Measurements from ENCODE around the gene LRFN3.
"Not testable (repeated sequence)": the region's sequence is repeated elsewhere in the genome, so short reads cannot be mapped to it uniquely, and the experiment has no call there.

LRFN3 gene

GRCh38 chr19:35977446-35978222 lies 41.5 kb downstream of the LRFN3 start:
- DNase-seq, result peak; percentile 18 to 31

GRCh38 chr19:35978271-35978670 lies 42.1 kb downstream of the LRFN3 start:
- DNase-seq, result no peak

GRCh38 chr19:35978832-35979365 lies 42.7 kb downstream of the LRFN3 start:
- DNase-seq, result no peak

GRCh38 chr19:35980997-35981396 lies 44.8 kb downstream of the LRFN3 start:
- not testable (repeated sequence) for DNase-seq

DNA sequence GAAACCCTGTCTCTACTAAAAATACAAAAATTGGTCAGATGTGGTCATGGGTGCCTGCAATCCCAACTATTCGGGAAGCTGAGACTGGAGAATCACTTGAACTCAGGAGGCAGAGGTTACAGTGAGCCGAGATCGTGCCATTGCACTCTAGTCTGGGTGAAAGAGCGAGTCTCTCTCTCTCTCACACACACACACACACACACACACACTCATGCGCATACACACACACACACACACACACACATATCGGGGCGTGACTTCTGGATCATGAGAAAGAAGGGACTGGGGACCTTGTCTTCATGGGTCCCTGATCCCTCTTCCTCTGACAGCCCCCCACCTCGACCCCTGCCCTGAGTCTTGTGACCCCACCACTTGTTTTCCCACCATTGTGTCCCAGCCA lies 47.0 kb downstream of the LRFN3 start:
- no peak for DNase-seq

- no peak for DNase-seq
Observed at GRCh38 chr19:35986111-35986510, 49.9 kb downstream of the LRFN3 start.

- peak; percentile 9 to 20 for DNase-seq
Observed at GRCh38 chr19:35986664-35987570, 50.7 kb downstream of the LRFN3 start.

DNA sequence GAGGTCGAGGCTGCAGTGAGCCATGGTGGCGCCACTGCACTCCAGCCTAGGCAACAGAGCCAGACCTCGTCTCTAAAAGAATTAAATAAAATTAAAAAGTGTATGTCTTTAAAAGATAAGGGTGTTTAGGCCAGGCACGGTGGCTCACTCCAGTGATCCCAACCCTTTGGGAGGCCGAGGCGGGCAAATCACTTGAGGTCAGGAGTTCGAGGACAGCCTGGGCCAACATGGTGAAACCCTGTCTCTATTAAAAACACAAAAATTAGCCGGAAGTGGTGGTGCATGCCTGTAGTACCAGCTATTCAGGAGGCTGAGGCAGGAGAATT lies 51.4 kb downstream of the LRFN3 start:
- DNase-seq, result no peak

DNA sequence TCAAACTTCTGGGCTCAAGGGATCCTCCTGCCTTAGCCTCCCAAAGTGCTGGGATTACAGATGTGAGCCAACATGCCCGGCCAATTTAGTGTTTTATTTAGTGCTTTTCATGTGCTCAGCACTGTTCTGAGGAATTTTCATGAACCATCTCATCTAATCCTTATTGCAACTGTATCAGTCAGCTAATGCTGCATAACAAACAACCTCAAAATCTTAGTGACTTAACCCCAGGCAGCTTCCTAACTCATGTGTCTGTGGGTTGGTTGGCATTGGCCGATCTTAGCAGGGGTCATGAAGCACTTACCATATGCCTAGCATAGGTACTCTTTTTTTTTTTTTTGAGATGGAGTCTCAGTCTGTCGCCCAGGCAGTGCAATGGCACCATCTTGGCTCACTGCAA lies 52.6 kb downstream of the LRFN3 start:
- no peak for DNase-seq

DNA sequence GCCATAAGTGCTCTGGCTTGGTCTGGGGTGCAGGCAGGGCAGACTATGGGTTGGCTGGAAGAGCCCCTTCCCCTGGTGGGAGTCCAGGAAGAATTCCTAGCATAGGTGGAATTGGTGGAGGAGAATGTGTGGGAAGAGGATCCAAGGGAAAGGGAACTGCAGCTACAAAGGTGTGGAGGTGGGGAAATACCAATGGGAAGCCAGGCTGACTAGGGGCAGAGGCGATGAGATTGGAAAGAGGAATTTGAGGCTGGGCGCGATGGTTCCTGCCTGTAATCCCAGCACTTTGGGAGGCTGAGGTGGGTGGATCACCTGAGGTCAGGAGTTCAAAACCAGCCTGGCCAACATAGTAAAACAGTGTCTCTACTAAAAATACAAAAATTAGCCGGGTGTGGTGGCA lies 54.0 kb downstream of the LRFN3 start:
- no peak for DNase-seq

DNA sequence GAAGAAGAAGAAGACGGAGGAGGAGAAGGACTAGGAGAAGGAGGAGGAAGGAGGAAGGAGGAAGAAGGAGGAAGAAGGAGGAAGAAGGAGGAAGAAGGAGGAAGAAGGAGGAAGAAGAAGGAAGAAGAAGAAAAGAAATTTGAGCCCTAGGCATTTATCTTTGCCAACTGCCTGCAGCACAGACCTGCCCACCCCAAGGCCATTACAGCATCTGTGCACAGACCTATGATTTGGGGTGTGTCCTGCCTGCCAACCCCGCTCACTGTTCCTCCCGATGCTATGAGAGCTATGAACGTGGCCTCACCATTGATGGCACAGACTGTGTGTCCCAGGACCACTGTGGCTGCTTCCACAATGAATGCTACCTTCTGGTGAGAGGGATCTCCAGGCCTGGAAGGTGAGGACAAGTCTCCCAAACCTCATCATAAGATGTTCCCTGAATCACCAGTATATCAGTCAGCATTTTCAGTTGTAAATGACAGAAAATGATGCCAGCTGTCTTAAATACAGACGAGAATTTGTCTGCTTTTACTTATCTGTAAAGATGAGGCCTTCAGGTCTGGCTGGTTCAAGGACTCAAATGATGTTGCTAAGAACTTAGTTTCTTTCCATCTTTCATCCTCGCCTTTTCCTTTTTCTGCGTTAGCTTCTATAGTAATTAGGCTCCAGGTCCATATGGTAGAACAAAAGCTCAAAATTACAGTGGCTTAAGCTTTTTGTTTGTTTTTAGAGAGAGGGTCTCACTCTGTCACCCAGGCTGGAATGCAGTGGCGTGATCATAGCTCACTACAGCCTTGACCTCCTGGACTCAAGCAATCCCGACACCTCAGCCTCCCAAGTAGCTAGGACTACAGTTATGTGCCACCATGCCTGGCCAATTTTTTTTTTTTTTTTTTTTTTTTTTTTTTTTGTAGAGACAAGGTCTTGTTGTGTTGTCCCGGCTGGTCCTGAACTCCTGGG lies 54.9 kb downstream of the LRFN3 start:
- no peak for DNase-seq

GRCh38 chr19:35991731-35992450 lies 55.7 kb downstream of the LRFN3 start:
- DNase-seq, result no peak

DNA sequence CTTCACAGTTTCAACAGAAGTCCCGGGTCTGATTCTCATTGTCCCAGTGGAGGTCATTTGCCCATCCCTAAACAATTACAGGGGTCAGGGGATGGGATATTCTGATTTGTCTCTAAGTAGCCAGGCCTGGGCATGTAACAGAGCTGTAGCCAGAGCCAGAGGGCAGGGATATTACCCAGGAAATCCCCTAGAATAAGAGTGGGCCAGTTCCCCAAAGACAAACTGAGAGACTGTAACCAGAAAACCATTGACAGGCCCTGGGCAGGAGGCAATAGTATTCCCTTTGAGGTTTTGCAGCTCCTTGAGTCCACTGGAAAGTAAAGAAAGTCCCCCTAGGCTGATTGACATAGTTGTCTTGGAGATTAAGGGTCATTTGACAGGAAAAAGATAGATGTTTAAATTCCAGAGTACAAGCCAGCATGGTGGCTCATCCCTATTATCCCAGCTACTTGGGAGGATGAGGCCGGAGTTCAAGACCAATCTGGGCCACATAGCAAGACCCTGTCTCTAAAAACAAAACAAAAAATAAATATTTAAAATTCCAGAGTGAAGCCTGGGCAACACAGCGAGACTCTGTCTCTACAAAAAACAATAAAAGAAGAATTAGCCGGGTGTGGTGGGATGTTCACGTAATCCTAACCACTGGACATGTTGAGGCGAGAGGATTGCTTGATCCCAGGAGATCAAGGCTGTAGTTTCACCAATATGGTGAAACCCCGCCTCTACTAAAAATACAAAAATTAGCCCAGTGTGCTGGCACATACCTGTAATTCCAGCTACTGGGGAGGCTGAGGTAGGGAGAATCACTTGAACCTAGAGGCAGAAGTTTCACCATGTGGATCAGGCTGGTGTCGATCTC lies 57.0 kb downstream of the LRFN3 start:
- no peak for DNase-seq

- no peak for DNase-seq
Observed at GRCh38 chr19:35993923-35994598, 57.9 kb downstream of the LRFN3 start.
